Measurements from ENCODE around the gene ACSF3. TPM values are rescaled to one million over a fixed set of nuclear protein-coding genes. Genes with fewer than 3 reads are reported as not detected.
"Not testable (repeated sequence)": the region's sequence is repeated elsewhere in the genome, so short reads cannot be mapped to it uniquely, and the experiment has no call there.

ACSF3 gene
- polyA plus RNA-seq, 1 donor, result 17.9 TPM

DNA sequence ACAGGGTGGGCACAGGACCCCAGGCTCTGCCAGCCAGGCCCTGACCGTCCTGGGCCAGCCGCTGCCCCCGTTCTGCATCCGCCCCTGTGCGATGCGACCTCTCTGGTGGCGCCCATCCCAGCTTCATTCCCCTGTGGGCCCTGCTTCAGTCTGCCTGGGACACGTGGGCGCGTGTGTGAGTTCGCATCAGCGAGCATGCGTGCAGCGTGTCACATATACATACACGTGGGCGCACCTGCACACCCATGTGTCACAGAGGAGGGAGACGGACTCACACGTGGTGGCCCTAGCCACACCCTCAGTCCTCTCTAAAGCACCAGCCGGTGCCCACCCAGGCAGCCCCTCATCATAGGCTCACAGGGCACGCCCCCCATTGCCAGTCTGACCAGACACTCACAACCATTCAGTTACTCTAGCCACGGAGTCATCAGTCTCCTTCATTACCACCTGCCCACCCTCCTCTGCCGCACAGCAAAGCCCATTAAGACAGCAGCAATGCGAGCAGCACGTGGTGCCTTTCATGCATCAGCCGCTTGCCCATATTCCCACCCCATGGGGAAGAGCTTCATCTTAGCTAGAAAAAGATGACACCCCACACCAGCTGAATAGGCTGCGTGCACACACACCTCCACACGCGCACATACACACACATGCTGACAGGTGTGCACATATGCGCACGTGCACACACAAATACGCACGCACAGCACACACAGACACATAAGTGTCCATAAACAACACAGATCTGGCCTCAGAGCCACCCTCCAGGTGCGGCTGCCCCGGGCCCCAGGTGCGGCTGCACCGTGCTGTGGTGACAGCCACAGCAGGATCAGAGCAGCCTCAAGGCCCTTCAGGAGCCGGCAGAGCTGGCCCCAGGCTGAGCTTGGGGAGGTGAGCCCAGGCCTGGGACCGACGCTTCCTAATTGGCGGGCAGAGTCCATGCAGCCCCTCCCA lies 68.4 kb downstream of the ACSF3 start:
- DNase-seq, result no peak

DNA sequence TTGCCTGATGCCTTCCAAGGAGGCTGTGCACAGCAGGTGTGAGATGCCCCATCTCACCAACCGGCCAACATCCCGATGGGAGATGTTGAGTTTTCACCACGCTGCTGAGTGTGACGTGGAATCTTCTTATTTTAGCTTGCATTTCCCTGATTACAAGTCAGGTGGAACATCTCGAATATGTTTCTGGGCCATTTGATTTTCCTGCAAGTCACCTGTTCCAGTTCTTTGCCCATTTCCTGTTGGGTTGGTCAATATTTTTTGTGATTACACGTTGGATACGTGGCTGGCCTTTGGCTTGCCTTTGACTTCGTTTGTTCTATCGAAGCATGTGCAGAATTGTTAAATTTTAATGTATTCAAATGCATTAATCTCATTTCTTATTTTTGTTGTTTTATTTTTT lies 69.6 kb downstream of the ACSF3 start:
- DNase-seq, result no peak

DNA sequence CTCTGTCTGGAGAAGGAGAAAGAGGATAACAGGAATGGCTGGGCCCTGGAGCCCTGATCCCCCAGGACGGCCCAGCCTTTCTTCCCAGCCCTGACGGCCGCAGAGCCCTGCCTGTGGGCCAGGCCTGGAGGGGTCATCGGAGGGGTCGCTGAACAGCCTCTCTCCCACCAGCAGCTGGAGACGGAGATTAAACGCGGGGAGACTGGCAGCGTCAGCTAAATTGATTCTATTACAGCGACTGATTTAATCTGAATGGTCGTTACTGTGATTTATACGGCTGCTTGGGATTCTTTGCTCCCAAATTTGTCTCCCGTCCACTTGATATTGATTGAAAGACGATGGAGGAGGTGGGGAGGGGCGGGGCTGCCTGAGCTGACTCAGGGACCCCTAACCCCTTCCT lies 70.8 kb downstream of the ACSF3 start:
- DNase-seq, result no peak

DNA sequence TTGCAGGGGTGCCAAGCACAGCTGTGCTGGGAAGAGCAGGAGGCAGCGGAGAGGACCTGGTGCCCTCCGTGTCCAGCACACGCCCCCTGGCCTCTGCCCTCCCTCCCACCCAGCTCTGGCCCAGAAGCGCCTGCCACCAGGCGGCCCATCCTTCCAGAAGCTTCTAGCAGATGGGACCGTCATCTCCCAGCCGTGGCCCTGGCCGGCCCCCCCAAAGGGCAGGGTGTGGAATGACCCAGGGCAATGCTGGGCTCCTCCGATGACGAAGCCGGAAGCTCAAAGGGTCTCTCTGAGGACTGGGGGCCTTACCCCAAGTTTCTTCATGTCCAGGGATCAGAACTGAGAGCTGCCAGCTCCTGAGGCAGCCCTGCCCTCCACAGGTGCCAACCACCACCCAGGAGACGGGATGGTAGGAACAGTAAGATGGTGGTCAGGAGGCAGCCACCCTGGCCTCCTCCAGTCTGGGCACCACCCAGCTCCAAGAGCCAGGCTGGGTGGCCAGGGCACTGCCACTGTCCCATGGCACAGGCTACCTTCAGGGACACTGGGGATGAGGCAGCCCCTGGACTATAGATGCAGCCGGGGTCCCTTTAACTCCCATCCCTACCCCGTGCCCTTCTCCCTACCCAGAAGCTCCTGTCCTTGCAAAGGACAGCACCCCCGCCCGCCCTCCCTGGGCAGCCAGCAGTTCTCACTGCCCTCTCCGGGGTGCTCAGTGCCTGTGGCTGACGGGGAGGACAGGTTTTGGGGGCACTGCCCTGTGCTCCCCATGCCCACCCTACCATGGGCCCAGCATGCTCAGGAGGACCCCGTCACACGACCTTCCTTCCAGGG lies 71.4 kb downstream of the ACSF3 start:
- DNase-seq, result no peak

DNA sequence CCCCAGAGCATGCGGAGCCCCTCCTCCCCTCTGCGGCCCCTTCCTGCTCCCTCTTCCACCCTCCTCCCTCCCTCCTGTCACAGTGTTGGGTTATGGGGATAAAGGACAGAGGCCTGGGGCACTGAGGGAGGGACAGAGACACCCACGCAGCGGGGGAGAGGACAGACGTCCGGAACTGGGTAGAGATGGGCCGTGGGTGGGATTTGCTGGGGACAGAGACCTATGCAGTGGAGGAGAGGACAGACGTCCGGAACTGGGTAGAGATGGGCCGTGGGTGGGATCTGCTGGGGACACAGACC lies 72.0 kb downstream of the ACSF3 start:
- DNase-seq, result not testable (repeated sequence)

DNA sequence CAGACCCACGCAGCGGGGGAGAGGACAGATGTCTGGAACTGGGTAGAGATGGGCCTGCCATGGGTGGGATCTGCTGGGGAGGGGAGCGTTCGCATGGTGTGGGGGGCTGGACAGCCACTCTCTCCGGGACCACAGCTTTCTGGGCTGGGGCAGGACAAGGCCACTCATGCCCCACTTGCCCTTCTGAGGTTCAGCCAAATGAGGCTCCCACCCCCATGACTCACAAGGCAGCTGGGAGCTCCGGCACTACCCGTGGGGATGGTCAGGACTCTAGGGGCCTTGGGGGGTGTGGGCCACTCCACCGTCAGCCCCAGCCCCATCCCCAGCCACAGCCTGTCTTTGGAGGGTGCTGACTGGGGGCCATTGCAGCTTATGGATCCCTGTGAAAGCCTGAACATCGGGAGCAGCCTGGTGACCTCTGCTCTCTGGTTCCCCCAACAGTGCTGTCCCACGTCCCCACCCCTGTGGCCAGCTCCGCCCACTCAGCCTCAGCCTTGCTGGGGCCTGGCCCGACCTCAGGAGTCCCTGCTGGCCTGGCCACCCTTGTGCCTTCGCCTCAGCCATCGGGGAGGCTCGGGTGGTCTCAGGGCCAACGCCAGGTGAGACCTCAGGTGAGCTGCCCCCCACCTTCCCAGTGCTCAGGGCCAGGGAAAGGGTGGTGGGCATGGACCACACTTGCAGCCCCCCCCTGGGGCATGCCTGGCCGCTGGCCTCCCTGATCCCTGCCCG lies 73.2 kb downstream of the ACSF3 start:
- DNase-seq, result no peak

DNA sequence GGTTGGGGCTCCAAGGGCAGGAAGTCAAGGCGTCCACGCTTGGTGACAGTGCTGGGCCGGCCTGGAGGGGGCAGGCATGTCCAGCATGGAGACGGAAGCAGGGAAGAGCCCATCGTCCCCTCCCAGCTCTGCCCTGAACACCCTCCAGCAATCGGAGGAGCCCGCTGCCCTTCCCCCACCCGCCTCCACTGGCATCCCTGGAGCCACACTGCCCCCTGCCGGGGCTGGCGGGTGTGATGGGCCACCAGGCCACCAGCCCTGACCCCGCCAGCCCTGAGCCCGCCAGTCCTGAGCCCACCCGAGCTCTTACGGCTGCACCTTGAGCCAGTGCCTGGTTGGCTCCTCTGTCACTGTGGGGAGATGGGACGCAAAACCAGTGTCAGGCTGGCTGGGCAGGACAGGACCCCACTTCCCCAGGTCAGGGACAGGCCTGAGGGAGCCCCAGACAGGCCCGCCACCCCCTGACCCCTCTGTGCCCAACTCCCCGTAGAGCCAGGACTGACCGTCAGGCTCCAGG lies 73.8 kb downstream of the ACSF3 start:
- peak; percentile 56 for DNase-seq

DNA sequence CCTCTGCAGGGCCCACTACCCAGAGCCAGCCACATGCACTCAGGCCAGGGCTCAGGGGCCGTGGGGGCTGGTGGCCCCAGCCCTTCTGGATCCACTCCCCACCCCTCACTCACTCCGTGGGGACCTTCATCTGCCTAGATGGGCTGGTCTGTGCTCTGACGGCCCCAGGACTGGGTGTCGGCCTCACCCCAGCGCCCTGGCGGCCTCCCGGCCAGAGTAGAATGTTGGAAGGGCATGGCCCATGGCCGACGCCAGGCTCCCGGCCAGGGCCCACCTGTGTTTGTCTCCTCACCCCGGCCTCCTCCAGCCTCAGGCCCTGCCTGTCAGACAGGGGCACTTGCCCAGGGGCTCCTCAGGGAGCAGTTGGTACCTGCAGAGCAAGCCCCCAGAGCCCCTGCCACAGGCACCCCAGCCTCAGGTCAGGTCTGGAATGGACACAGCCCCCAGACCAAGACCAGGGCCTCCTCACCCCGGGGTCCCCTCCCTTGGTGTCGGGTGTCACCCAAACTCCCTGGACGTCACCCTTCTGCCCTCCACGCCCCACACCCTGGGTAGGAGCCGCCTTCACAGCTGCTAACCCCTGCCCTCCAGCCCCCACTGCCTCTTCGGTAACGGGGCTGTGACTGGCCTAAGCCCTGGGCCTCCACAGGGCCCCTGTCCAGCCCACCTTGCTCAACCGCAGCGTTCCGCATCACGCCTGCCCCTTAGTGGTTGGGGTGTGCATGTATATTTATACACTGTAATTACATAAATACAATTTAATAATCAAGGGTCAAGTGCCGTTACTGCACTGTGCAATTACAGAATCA lies 74.9 kb downstream of the ACSF3 start:
- DNase-seq, result no peak

DNA sequence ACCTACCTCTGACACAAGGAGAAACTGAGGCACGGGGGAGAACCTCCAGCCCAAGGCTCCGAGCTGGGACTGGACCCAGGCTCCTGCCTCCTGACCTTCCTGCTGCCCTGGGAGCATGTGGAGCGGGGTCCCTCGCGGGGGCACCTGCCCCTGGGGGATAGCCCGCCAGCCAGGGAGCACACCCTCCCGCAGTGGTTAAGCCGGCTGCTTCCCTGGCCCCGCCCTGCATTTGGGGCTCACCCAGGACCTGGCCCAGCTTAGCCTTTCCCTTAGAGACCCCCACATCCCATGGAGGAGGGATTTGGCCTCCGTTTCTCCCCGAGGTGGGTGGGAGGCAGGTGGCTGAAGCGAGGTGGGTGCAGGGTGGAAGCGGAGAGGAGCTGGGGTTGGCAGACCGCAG lies 76.1 kb downstream of the ACSF3 start:
- DNase-seq, result no peak

DNA sequence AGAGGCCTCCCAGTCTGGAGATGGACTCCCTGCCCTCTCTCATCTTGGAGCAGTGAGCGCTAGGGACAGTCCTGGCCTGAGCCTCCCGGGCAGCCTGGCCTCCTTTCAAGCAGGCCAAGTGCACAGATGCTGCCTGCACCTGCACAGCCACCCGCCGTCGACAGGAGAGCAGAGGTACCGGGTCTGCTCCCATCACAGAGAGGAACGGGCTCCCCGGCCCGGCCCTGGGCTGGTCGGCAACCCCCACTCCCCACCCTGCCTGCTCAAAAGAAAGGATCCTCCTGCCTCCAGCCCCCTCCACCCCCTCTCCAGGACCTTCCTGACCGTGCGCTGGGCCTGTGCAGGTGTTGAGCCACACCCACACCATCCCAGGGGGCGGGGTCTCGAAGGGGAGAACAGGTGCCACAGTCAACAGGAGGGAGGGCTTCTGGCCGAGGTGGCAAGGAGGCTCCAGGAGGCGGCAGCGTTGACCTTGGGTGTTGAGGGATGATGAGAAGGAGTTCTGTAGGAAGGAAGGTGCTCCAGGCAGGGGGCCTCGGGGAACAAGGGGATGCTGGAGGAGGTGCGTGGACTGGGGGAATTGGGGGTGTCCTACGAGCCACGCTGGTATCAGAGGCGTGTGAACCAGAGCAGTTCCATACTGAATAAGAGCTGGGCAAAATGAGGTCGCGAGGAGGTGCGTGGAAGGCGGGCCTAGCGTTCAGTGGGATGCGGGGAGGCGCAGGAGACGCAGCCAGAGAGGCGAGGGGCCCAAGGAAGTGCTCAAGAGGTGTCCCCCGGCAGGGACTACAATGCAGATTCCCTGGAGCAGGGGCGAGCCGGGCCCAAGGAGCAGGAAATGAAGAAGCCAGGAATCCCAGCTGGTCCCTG lies 76.9 kb downstream of the ACSF3 start:
- DNase-seq, result no peak

DNA sequence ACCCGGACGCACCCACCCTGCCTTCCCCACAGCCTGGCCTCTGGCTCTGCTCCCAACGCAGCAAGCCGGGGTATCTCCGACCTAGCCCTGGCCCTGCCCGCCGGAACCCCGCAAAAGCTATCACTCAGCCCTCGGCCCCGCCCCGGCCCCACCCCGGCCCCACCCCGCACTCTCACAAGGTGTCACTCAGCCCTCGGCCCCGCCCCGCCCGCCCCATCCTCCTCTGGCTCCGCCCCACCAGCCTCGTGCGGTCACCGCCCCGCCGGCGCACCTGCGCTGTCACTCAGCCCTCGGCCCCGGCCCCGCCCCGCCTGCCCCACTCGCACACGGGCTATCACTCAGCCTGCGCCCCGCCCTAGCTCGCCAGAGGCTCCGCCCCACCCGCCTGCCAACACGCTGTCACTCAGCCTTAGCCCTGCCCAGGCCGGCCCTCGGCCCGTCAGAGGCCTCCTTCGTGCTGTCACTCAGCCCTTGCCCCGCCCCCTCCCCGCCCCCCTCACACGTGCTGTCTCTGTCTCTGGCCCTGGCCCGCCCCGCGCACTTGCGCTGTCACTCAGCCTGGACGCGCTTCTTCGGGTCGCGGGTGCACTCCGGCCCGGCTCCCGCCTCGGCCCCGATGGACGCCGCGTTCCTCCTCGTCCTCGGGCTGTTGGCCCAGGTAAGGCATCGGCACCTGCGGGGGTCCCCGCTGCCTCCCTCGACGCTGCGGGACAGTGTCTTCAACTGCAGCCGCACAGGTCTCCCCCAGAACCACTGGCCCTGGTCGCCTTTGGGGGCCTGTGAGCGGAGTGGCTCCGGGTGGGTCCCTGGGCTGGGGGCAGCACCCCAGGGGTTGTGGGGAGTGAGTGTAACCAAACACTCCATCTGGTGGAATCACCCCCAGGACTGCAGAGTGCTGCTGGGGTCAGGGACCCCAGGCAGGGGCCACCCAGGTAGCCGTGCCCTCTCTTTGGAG lies 77.8 kb downstream of the ACSF3 start, which contains the start of gene CDH15:
Gene CDH15 (plus strand): TSS at position 533 of the 955 bp plus-strand sequence. CDS start 84 bp downstream, at position 617.
- peak; percentile 84 for DNase-seq

DNA sequence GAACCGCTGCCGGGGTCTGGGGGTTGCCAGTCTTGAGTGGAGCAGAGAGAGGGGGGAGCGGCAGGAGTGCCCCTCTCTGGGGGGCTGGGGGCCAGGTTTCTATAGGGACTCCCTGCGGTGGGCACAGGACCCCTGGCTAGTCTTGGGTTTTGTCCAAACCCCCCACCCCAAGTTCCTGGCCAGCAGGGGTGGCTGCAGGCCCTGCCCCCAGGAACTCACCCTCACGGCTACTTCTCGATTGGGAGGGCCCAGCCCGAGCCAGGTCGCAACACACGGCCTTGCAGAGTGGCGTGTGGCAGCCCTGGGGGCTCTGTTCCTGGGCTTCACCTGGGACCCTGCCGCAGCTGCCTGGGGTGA lies 78.5 kb downstream of the ACSF3 start:
- DNase-seq, result no peak

DNA sequence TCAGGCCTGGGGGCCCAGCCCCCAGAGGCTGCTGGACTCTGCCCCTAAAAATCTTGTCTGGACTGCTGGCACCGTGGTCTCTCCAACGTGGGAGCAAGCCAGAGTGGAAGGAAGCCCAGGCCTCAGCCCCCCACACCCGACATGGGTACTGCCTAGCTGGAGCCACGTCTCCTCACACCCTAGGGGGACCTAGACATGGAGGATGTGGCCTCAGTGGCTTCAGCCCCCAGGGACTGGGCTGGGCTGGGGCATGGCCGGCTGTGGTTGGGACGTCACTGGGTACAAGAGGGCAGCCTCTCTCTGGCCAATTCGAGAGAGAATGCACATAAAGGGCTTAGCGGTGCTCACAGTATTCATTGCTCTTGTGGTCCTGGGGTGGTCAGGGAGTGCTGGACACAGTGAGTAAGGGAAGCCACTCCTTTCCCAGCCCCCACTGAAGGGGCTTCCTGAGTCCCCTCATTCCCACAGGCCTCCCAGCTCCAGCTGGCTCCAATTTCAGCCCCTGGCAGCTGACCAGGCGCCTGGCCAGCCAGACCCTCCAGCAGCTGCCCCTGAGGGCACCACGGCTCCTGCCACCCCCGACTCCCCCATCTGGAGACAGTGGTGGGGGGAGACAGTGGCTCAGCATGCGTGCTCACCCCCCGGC lies 79.0 kb downstream of the ACSF3 start:
- DNase-seq, result no peak

DNA sequence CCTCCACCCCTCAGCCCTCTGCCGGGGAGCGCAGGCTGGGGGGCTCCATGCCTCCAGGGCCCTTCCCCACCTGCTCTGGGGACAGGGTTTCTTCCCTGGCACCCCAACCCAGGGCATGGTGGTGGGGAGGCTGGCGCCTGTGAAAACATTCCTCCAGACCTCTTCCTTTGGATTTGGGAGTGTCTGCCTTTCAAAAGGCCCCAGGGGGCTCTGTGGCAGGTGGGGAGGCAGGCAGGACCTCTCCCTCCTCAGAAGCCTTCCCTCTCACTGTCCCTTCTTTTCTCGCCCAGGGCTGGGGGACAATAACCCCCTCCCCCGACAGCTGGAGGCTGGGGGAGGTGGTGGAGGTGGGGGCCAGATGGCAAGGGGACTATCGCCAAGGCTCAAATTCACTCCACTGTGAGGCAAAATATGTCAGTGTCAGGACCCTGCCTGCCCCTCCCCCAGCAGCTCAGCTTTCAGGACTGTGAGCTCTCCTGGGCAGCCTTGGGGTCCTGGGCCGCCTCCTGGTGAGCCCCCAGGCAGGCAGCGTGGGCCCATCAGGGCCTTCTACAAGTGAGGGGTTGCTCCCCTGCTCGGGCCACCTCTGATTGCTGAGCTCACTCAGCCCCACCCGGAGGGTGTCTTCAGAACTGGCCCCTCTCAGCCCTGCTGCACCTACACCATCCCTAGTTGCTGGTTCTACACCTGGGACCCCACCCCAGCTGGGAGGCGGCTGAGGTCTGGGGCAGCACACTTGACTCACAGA lies 79.7 kb downstream of the ACSF3 start:
- no peak for DNase-seq

DNA sequence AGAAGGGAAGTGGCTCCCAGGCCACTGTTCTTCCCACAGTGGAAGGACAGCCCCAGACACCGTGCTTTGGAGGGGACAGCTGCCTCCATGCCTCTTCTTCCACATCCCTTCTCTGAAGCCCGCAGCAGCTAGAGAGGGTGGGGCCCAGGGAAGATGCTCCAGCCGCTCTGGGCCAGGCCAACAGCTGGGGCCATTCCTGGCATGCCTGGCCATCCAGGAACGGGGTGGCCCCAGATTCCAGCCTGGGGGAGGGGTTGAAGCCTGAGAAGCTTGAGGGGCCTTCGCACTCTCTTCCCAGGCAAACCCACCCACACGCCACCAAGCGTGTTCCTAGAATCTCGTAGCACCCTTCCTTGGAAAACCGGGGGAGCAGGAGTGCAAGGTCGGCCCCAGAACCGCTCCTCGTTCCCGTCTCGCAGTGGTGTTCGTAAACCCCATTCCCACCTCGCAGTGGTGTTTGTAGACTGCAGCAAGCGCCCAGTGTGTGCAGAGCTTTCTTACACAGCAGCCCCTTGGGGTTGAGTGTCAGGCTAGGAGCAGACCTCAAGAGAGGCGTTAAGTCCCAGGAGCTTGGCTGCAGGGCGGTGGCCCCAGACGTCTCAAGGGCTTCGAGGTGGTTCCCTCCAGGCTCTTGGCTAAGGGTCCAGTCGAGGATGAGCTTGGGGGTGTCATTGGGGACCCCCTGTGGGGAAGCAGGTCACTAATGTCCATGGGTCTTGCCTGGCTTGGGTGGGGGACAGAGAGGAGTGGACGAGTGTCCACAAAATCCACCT lies 80.6 kb downstream of the ACSF3 start:
- no peak for DNase-seq

DNA sequence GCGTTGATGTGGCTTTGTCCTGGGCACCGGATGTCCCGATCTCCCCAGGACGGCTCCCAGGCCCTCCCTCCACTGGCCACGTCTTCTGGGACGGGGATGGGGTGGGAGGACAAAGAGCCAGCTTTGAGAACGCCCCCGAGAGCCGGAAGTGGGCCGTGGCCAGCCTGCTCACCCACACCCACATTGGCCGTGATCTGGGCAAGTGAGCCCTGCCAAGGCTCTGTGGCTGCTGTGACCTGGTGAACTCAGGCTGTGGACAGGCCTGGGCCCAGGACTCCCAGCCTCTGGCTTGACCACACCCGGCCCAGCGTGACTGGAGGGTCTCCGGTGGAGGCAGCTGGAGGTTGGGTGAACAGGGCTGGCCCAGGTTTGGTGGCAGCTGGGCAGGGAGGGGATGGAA lies 81.2 kb downstream of the ACSF3 start:
- no peak for DNase-seq

All from hindlimb muscle (tissue), 1 donor.